GM19043 (cell line): ENCODE data around the gene EPN1.

ENCODE experiments used
- ATAC-seq: cut with Tn5 transposase; IDR thresholded peaks from one replicate; pipeline ENCODE4 v1.9.1; 2021; ENCODE audit warnings: low read depth; ENCODE audit not compliant: unreplicated experiment

EPN1 gene

DNA sequence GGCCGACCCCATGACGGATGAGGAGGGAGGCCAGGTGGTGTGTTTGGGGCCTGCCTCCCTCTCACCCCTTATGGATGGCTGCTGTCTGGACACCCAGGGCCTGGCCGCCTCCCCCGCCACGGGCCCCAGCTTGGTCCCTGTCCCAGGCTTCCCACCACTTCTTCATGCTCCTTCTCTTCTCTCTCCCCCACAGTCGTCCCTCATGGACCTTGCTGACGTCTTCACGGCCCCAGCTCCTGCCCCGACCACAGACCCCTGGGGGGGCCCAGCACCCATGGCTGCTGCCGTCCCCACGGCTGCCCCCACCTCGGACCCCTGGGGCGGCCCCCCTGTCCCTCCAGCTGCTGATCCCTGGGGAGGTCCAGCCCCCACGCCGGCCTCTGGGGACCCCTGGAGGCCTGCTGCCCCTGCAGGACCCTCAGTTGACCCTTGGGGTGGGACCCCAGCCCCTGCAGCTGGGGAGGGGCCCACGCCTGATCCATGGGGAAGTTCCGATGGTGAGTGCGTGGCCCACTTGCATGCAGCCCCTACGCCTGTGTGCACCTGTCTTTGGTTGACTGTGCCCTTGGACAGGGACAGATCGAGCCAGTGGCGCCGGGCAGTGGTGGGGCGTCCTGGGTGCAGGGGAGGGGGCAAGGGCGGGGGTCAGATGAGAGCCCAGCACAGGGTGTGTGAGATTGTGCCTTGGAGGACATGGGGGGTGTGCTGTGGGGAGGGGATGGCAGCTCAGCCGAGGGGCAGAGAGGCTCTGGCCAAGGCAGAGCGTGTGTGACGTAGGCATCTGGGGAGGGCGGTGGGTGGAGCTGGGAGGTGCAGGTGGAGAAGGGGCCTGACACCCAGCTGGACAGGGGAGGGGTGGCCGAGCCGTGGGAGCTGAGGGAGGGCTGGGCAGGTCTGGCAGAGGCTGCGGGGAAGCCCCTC, 16.8 kb downstream of the EPN1 start:
- ATAC-seq, result no peak

DNA sequence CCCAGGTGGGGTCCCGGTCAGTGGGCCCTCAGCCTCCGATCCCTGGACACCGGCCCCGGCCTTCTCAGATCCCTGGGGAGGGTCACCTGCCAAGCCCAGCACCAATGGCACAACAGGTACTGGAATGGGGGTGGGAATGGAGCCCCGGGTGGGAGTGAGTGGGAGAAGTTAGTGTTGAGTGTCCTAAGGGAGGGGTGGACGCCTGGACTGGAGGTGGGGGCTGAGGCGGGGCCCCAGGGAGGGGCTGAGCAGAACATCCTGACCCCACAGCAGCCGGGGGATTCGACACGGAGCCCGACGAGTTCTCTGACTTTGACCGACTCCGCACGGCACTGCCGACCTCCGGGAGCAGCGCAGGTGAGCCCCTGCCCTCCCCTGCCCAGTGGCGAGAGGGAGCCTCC, 17.7 kb downstream of the EPN1 start:
- ATAC-seq, result no peak

GRCh38 chr19:55693336-55693974, 18.4 kb downstream of the EPN1 start:
- ATAC-seq, result no peak

- ATAC-seq, result no peak
These were observed 19.2 kb downstream of the EPN1 start for GRCh38 chr19:55694241-55694655.

DNA sequence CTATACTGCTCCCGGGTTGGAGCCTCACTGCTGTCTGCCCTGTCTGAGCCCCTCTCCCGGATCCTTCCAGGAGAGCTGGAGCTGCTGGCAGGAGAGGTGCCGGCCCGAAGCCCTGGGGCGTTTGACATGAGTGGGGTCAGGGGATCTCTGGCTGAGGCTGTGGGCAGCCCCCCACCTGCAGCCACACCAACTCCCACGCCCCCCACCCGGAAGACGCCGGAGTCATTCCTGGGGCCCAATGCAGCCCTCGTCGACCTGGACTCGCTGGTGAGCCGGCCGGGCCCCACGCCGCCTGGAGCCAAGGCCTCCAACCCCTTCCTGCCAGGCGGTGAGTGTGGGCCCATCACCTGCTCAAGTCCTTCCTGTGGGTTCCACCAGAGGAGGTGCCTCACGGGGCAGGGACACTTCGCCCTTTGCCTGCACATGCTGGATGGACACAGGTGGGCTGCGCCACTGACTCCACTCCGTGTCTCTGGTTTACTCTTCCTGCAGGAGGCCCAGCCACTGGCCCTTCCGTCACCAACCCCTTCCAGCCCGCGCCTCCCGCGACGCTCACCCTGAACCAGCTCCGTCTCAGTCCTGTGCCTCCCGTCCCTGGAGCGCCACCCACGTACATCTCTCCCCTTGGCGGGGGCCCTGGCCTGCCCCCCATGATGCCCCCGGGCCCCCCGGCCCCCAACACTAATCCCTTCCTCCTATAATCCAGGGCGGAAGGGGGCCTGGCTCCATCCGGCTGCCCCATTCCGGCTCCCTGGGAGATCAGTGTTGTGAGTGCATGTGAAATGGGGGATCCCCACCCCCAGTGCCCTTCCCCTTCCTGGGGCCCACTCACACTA, 19.8 kb downstream of the EPN1 start:
- no peak for ATAC-seq

DNA sequence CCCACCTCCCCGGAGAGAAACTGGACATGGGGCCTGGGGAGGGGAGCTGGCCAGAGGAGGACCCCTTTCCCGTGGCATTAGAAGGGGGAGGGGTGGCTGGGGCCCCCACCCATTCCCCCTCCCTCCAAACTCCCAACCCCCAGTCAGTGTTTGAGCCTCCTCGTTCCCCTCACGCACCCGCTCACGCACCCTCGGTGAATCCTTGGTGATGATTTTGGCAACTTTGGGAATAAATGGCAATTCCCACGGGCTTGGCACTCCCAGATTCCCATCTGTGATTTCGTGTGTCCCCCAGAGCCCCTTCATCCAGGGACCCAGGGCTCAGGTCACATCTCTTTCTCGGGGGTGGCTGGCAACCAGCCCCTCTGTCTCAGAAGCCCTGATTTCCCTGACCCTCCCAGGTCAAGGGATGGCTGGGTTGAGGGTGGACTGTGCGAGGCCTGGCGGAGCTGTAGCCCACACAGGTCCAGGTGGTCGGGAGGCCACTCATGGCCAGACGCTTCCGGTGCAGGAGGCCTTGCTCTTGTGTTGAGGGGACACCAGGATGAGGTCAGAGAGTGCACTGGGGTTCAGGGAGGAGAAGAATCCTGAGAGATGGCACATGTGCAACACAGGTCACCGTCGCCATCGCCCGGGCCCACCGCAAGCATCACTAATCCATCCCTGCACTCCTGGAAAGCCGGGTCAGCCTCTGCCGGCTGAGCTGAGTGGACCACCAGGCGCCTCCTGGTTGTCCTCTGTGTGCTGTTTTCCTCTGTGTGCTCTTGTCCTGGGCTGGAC, 20.7 kb downstream of the EPN1 start:
- no peak for ATAC-seq

- no peak for ATAC-seq
These were observed 21.5 kb downstream of the EPN1 start for GRCh38 chr19:55696301-55697068.

GRCh38 chr19:55697069-55697440, 22.0 kb downstream of the EPN1 start:
- no peak for ATAC-seq

GRCh38 chr19:55697698-55698097, 22.7 kb downstream of the EPN1 start:
- no peak for ATAC-seq

DNA sequence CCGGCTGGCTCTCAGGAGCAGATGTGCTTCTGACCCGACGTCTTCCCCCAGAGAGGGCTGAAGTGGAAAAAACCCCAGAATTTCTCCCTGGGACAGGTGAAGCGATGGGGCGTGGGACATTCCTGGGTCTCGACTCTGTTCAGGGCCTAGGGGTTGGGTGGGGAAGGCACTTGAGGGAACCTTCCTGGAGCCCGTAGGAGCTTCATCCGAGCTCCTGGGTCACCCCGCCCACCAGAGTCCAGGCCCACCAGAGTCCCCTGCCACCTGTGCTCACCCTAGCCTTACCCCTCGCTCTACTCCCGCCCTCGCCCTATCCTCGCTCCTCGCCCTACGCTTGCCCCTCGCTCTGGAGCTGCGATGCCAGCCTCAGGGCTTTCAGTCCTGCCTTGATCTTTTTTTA, 23.2 kb downstream of the EPN1 start:
- ATAC-seq, result no peak

DNA sequence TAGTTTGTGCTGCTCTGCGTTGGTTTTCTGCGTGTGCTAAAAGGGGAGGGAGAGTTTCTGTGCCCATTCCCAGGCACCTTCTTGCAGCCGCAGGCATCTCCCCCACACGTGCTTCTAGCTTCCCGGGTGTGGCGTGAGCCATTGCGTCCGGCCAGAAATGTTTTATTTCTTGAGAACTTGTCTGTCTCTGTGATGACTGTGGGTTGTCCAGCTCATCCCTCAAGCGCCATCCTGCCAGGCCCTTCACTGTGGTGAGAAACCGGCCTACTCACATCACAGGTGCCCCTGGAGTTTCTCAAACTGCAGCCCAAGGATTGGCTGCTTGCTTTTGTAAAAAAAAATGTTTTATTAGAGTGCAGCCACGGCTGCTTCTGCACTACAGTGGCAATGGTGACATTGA, 24.2 kb downstream of the EPN1 start:
- ATAC-seq, result no peak

DNA sequence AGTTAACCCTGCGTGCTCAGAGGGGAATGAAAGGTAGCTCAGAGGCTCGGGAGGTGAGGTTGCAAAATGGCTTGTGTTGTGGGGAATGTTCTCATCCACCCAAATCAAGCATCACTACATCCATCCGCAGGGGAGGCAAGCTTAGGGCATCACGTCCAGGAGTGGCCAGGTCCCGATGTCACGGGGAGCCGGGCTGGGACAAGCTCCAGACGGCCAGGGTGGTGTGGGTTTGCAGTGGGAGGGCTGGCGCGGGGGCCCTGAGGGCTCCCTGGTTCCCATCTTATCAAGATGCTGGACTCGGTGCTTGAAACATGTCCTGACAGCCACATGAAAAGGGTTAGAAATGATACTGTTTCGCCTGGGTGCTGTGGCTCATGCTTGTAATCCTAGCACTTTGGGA, 25.8 kb downstream of the EPN1 start:
- no peak for ATAC-seq

DNA sequence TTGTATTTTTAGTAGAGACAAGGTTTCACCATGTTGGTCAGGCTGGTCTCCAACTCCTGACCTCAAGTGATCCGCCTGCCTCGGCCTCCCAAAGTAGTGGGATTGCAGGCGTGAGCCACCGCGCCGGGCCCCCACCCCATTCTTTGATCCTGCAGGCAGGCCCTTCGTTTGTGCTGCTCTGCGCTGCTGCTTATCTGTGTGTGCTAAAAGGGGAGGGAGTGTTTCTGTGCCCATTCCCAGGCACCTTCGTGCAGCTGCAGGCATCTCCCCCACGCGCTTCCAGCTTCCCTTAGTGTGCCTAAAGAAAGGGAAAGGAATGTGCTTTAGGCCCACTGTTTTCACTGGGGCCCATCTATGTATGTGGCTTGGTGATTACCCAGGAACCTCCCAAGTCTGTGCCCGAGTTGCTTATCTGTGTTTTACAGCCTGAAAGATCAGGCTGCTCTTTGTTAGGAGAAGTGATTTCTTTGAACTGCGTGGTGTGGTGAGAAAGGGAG, 27.2 kb downstream of the EPN1 start:
- no peak for ATAC-seq

DNA sequence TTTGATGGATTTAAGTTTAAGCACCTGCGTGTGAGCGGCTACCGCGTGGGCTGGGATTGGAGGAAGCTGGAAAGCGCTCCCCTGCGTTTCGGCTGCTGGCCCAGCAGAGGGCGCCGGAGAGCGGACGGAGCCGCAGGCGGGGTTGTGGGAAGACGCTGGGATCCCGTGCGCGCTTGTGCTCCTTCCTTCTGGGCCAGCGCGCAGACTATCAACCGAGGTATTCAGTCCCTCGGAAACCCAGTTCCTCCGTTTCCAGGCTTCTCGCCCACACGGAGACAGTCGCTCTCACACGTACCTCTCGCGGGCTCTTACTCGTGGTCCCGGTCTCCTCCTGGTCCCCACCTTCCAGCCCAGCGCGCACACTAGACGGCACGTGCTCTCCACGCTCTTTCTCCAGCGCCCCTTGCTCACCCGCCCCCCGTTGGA, 28.8 kb downstream of the EPN1 start:
- ATAC-seq, result no peak

GRCh38 chr19:55704494-55705245, 29.6 kb downstream of the EPN1 start:
- no peak for ATAC-seq

GRCh38 chr19:55705972-55706371, 30.9 kb downstream of the EPN1 start:
- no peak for ATAC-seq

DNA sequence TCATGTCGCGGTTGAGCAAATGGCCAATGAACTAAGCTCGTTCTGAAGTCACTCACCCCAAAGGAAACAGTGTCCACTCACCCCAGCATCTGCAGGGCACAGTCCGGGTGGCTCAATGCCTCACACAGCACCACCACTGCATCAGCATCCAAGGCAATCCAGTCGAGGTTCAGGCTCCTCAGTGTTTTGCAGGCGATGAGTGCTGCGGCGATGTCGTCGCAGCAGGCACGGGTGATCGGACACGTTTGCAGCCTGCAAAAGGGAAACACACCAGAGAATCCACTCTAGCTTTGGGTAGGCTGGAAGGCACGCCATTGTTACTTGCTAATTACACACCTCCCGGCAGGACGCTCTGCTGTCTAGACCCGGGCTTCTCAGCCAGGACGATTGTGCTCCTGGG, 36.7 kb downstream of the EPN1 start:
- ATAC-seq, result no peak

DNA sequence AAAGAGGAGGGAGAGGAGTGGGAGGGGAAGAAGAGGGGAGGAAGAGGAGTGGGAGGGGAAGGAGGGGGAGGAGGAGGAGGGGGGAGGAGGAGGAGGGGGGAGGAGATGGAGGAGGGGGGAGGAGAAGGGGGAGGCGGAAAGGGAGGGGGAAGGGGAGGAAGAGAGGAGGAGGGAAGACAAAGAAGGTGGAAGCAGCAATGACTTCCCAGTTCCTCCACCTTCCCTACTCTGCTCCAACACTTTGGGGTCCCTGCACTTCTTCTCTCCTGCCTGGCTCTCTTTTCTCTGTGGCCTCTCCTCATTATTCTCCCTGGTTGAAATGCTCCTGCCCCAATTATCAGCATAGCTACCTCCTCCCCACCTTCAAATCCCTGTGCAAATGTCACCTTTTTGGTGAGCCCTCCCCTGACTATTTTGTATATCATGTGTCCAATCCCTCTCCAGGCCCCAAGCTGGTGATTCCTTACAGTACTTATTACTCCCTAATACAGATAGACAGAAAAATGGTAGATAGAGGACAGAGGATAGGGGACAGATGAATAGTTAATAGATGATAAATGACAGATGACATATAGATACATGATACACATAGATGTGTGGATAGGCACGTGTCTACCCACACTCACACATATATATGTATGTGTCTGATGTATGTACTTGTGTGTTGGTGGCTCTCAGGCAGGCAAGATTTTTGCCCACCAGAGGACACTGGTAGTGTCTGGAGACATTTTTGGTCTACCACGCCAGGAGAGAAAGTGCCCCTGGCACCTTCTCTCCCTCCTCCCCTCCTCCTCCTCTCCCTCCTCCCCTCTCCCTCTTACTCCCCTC, 38.0 kb downstream of the EPN1 start:
- ATAC-seq, result no peak
